Trophoblast cell (in vitro differentiated cells and primary cell): ENCODE measurements around the gene SPAG5.

Experiments
- DNase-seq, 2 donors: peaks; one replicate each; pipeline ENCODE4 v3.0.0-alpha.2; 2016
- H2AFZ ChIP-seq: 2 replicates; pipeline ENCODE4 v1.6.1; 2013; ENCODE audit warnings: low read length, moderate library complexity, mild to moderate bottlenecking; ENCODE audit not compliant: insufficient read depth, poor library complexity
- H2AK5ac ChIP-seq: 2 replicates; pipeline ENCODE4 v1.6.1; 2013; ENCODE audit warnings: mild to moderate bottlenecking, low read length
- H2BK120ac ChIP-seq: 2 replicates; pipeline ENCODE4 v1.6.1; 2013; ENCODE audit warnings: low read length, mild to moderate bottlenecking, moderate library complexity; ENCODE audit not compliant: insufficient read depth, poor library complexity
- H2BK12ac ChIP-seq: 2 replicates; pipeline ENCODE4 v1.6.1; 2013; ENCODE audit warnings: mild to moderate bottlenecking, low read length, moderate library complexity
- H2BK5ac ChIP-seq: 2 replicates; pipeline ENCODE4 v1.6.1; 2013; ENCODE audit warnings: low read length, low read depth, moderate library complexity, mild to moderate bottlenecking; ENCODE audit not compliant: poor library complexity
- H3K14ac ChIP-seq: 2 replicates; pipeline ENCODE4 v1.6.1; 2013; ENCODE audit warnings: mild to moderate bottlenecking, low read length
- H3K18ac ChIP-seq: 2 replicates; pipeline ENCODE4 v1.6.1; 2013; ENCODE audit warnings: mild to moderate bottlenecking, low read length
- H3K23ac ChIP-seq: 2 replicates; pipeline ENCODE4 v1.6.1; 2013; ENCODE audit warnings: low read length
- H3K27ac ChIP-seq: 2 replicates; pipeline ENCODE4 v1.5.1; 2013; ENCODE audit warnings: low read depth, mild to moderate bottlenecking, inconsistent platforms, low read length, moderate library complexity
- H3K27me3 ChIP-seq: 2 replicates; pipeline ENCODE4 v1.6.1; 2013; ENCODE audit warnings: inconsistent platforms, mild to moderate bottlenecking, low read length, moderate library complexity; ENCODE audit not compliant: insufficient read depth
- H3K36me3 ChIP-seq, 2 experiments: 1 replicate in 1 of 2; 2 replicates in 1 of 2; pipeline ENCODE4 v1.6.1; 2013; ENCODE audit warnings: low read length in 2 of 2, mild to moderate bottlenecking in 2 of 2, moderate library complexity in 1 of 2; ENCODE audit not compliant: insufficient read depth in 2 of 2, control insufficient read depth in 1 of 2
- H3K4ac ChIP-seq: 2 replicates; pipeline ENCODE4 v1.6.1; 2013; ENCODE audit warnings: low read depth, mild to moderate bottlenecking, low read length, moderate library complexity
- H3K4me1 ChIP-seq, 2 experiments: 1 replicate in 1 of 2; 2 replicates in 1 of 2; pipeline ENCODE4 v1.6.1; 2013; ENCODE audit warnings: low read length in 2 of 2, mild to moderate bottlenecking in 2 of 2, moderate library complexity in 1 of 2; ENCODE audit not compliant: insufficient read depth in 2 of 2, control insufficient read depth in 1 of 2
- H3K4me2 ChIP-seq: 2 replicates; pipeline ENCODE4 v1.6.1; 2013; ENCODE audit warnings: inconsistent platforms, mild to moderate bottlenecking, low read length, moderate library complexity
- H3K4me3 ChIP-seq: 2 replicates; pipeline ENCODE4 v1.5.1; 2013; ENCODE audit warnings: mild to moderate bottlenecking, low read depth, low read length, inconsistent platforms
- H3K79me1 ChIP-seq: one replicate; pipeline ENCODE4 v1.6.1; 2013; ENCODE audit warnings: low read length
- H3K79me2 ChIP-seq: 2 replicates; pipeline ENCODE4 v1.6.1; 2013; ENCODE audit warnings: low read length, mild to moderate bottlenecking; ENCODE audit not compliant: control insufficient read depth, insufficient read depth, poor library complexity
- H3K9ac ChIP-seq: 2 replicates; pipeline ENCODE4 v1.6.1; 2013; ENCODE audit warnings: mild to moderate bottlenecking, low read length
- H3K9me3 ChIP-seq: 2 replicates; pipeline ENCODE4 v1.6.1; 2013; ENCODE audit warnings: low read depth, mild to moderate bottlenecking, control low read depth, inconsistent platforms, low read length; ENCODE audit not compliant: insufficient read depth
- H4K12ac ChIP-seq: 2 replicates; pipeline ENCODE4 v1.6.1; 2013; ENCODE audit warnings: low read depth, mild to moderate bottlenecking, low read length, moderate library complexity
- H4K8ac ChIP-seq: 2 replicates; pipeline ENCODE4 v1.6.1; 2013; ENCODE audit warnings: low read depth, mild to moderate bottlenecking, low read length, moderate library complexity
- H4K91ac ChIP-seq: one replicate; pipeline ENCODE4 v1.6.1; 2013; ENCODE audit warnings: low read depth, mild to moderate bottlenecking, low read length, moderate library complexity
- WGBS: extraction: QIAGEN DNeasy Blood & Tissue Kit; methylation state at CpG from one replicate; pipeline ENCODE4 v1.1.7; 2013; ENCODE audit warnings: missing lambda C conversion rate; ENCODE audit not compliant: insufficient read length, insufficient coverage; ENCODE audit errors: extremely low coverage; 5-methylcytosine and 5-hydroxymethylcytosine counted together

SPAG5 gene

GRCh38 chr17:28573966-28574480 is 24.8 kb downstream of the SPAG5 start:
- Histone ChIP-seq H2BK12ac (no peak overlapping the region), H3K4me2 (no peak overlapping the region), H3K23ac (no peak overlapping the region), H4K12ac (no peak overlapping the region), H2BK120ac (no peak overlapping the region), H2AFZ (no peak overlapping the region), H3K18ac (no peak overlapping the region), H3K4me3 (no peak overlapping the region), H4K91ac (no peak overlapping the region), H3K14ac (no peak overlapping the region), H2BK5ac (no peak overlapping the region), H4K8ac (no peak overlapping the region), H3K27me3 (no peaks in the 10 kb centered on the region), H3K4me1 (peaks cover 7 to 12% of the 10 kb centered on the region in 2 experiments), H3K79me1 (peaks cover 9% of the 10 kb centered on the region), H3K27ac (no peak overlapping the region), H3K79me2 (peaks cover 6% of the 10 kb centered on the region), H2AK5ac (no peak overlapping the region), H3K9me3 (no peaks in the 10 kb centered on the region), H3K4ac (no peak overlapping the region), H3K36me3 (peaks cover 13 to 17% of the 10 kb centered on the region in 2 experiments), H3K9ac (no peak overlapping the region)
- no CpG with 5 or more reads among the region's 6 CpGs for whole genome bisulfite sequencing
- DNase-seq: no peak

- Histone ChIP-seq H3K79me1 (peaks cover 9% of the 10 kb centered on the region), H3K18ac (no peak overlapping the region), H4K12ac (no peak overlapping the region), H3K4me2 (no peak overlapping the region), H2BK120ac (no peak overlapping the region), H3K27me3 (no peaks in the 10 kb centered on the region), H3K4me3 (no peak overlapping the region), H3K4me1 (peaks cover 7 to 12% of the 10 kb centered on the region in 2 experiments), H4K91ac (no peak overlapping the region), H3K23ac (no peak overlapping the region), H2AK5ac (no peak overlapping the region), H3K36me3 (peaks cover 8 to 12% of the 10 kb centered on the region in 2 experiments), H3K79me2 (peaks cover 6% of the 10 kb centered on the region), H4K8ac (no peak overlapping the region), H3K9ac (no peak overlapping the region), H2BK12ac (no peak overlapping the region), H2AFZ (no peak overlapping the region), H3K9me3 (no peaks in the 10 kb centered on the region), H3K4ac (no peak overlapping the region), H3K14ac (no peak overlapping the region), H3K27ac (no peak overlapping the region), H2BK5ac (no peak overlapping the region)
- DNase-seq: no peak
- WGBS: no CpG with 5 or more reads among the region's 9 CpGs
These were observed 25.3 kb downstream of the SPAG5 start for GRCh38 chr17:28573521-28573920.

GRCh38 chr17:28573040-28573380 is 25.8 kb downstream of the SPAG5 start:
- H3K9me3 ChIP-seq: no peaks in the 10 kb centered on the region
- no peak overlapping the region for H3K9ac ChIP-seq
- DNase-seq: no peak
- no peak overlapping the region for H3K27ac ChIP-seq
- no peak overlapping the region for H2BK12ac ChIP-seq
- H2AK5ac ChIP-seq: no peak overlapping the region
- H3K4me3 ChIP-seq: no peak overlapping the region
- no peak overlapping the region for H2AFZ ChIP-seq
- H3K79me1 ChIP-seq: peaks cover 9% of the 10 kb centered on the region
- H3K14ac ChIP-seq: no peak overlapping the region
- H2BK5ac ChIP-seq: no peak overlapping the region
- H4K12ac ChIP-seq: no peak overlapping the region
- no peak overlapping the region for H4K91ac ChIP-seq
- H3K23ac ChIP-seq: no peak overlapping the region
- H3K4me2 ChIP-seq: no peak overlapping the region
- no peak overlapping the region for H3K4ac ChIP-seq
- H2BK120ac ChIP-seq: no peak overlapping the region
- peaks cover 6% of the 10 kb centered on the region for H3K79me2 ChIP-seq
- H3K18ac ChIP-seq: no peak overlapping the region
- H3K36me3 ChIP-seq: peaks cover 4 to 7% of the 10 kb centered on the region in 2 experiments
- no peak overlapping the region for H4K8ac ChIP-seq
- no peaks in the 10 kb centered on the region for H3K27me3 ChIP-seq
- peaks cover 7 to 12% of the 10 kb centered on the region in 2 experiments for H3K4me1 ChIP-seq

GRCh38 chr17:28572259-28573039 is 26.4 kb downstream of the SPAG5 start:
- peaks cover 6% of the 10 kb centered on the region for H3K79me2 ChIP-seq
- H2BK5ac ChIP-seq: no peak overlapping the region
- H3K4ac ChIP-seq: no peak overlapping the region
- no peak overlapping the region for H3K23ac ChIP-seq
- no peak overlapping the region for H3K9ac ChIP-seq
- H3K14ac ChIP-seq: no peak overlapping the region
- no peak overlapping the region for H2BK120ac ChIP-seq
- peaks cover 9% of the 10 kb centered on the region for H3K79me1 ChIP-seq
- no peak overlapping the region for H3K4me2 ChIP-seq
- H4K12ac ChIP-seq: no peak overlapping the region
- H3K4me1 ChIP-seq: peaks cover 7 to 12% of the 10 kb centered on the region in 2 experiments
- H3K27me3 ChIP-seq: no peaks in the 10 kb centered on the region
- no peak overlapping the region for H4K91ac ChIP-seq
- H2AFZ ChIP-seq: no peak overlapping the region
- no peak for DNase-seq
- WGBS: no CpG with 5 or more reads among the region's 5 CpGs
- peaks cover 2 to 3% of the 10 kb centered on the region in 2 experiments for H3K36me3 ChIP-seq
- H3K9me3 ChIP-seq: no peaks in the 10 kb centered on the region
- H3K18ac ChIP-seq: no peak overlapping the region
- H4K8ac ChIP-seq: no peak overlapping the region
- H3K4me3 ChIP-seq: no peak overlapping the region
- H2BK12ac ChIP-seq: no peak overlapping the region
- H3K27ac ChIP-seq: no peak overlapping the region
- no peak overlapping the region for H2AK5ac ChIP-seq
